CD4-positive, alpha-beta memory T cell (primary cell): ENCODE results near the gene SERPINA6. TPM values are rescaled to one million over a fixed set of nuclear protein-coding genes. Genes with fewer than 3 reads are reported as not detected.

Source experiments
- CTCF ChIA-PET: fragments of 350-600 bp; sonication (Branson Sonifier 250); formaldehyde crosslinking; loops from one replicate; lab custom pipeline; 2021; ENCODE audit warnings: inconsistent platforms; ENCODE audit not compliant: partially characterized antibody; lab: Charles Lee
- POLR2A ChIA-PET: fragments of 350-600 bp; sonication (Branson Sonifier 250); formaldehyde crosslinking; loops from one replicate; lab custom pipeline; 2021; ENCODE audit not compliant: partially characterized antibody; lab: Charles Lee
- DNase-seq, 5 donors: peaks; one replicate each; pipeline versions ENCODE4 v3.0.0 to v3.0.0-alpha.2; 2020 to 2022; ENCODE audit warnings: mixed read lengths in 1 of 5
- H3K27ac ChIP-seq: one replicate; pipeline ENCODE4 v1.7.0; 2013; ENCODE audit warnings: low read depth, low read length
- H3K27me3 ChIP-seq: 2 replicates; pipeline ENCODE4 v1.7.0; 2013; ENCODE audit warnings: mild to moderate bottlenecking, low read length, moderate library complexity; ENCODE audit not compliant: insufficient read depth
- H3K36me3 ChIP-seq: 2 replicates; pipeline ENCODE4 v1.7.0; 2013; ENCODE audit warnings: mild to moderate bottlenecking, low read length, moderate library complexity; ENCODE audit not compliant: insufficient read depth
- H3K4me1 ChIP-seq: 2 replicates; pipeline ENCODE4 v1.7.0; 2013; ENCODE audit warnings: mild to moderate bottlenecking, low read length, moderate library complexity; ENCODE audit not compliant: insufficient read depth
- H3K4me3 ChIP-seq, 2 donors: one replicate each; pipeline ENCODE4 v1.7.0; 2013; ENCODE audit warnings: low read length in 2 of 2, mild to moderate bottlenecking in 1 of 2
- H3K9me3 ChIP-seq, 2 donors: one replicate each; pipeline ENCODE4 v1.7.0; 2013; ENCODE audit warnings: low read length in 2 of 2, control low read depth in 1 of 2; ENCODE audit not compliant: control insufficient read depth in 1 of 2
- H3K27ac Mint-ChIP-seq, 7 donors: one replicate each; pipeline ENCODE4 v1.8.0; 2020 to 2021; ENCODE audit warnings: mixed read lengths in 7 of 7, mild to moderate bottlenecking in 6 of 7, inconsistent platforms in 3 of 7, moderate library complexity in 3 of 7
- H3K27me3 Mint-ChIP-seq, 2 donors: one replicate each; pipeline ENCODE4 v1.8.0; 2020 to 2021; ENCODE audit warnings: mixed read lengths in 2 of 2
- H3K36me3 Mint-ChIP-seq, 2 donors: one replicate each; pipeline ENCODE4 v1.8.0; 2020 to 2021; ENCODE audit warnings: mixed read lengths in 2 of 2, inconsistent platforms in 1 of 2, mild to moderate bottlenecking in 1 of 2
- H3K4me1 Mint-ChIP-seq, 4 donors: one replicate each; pipeline ENCODE4 v1.8.0; 2020 to 2021; ENCODE audit warnings: mixed read lengths in 4 of 4, mild to moderate bottlenecking in 1 of 4
- H3K4me3 Mint-ChIP-seq, 8 donors: one replicate each; pipeline ENCODE4 v1.8.0; 2020 to 2021; ENCODE audit warnings: mixed read lengths in 8 of 8, mild to moderate bottlenecking in 7 of 8, moderate library complexity in 6 of 8, inconsistent platforms in 3 of 8
- H3K9me3 Mint-ChIP-seq, 8 donors: one replicate each; pipeline ENCODE4 v1.8.0; 2020 to 2021; ENCODE audit warnings: mixed read lengths in 8 of 8, mild to moderate bottlenecking in 5 of 8, inconsistent platforms in 3 of 8, moderate library complexity in 1 of 8
- intact Hi-C: fragments of 100-400 bp; cut with micrococcal nuclease; formaldehyde crosslinking; loops from one replicate; pipeline ENCODE4 v1.15.1; 2023
- polyA plus RNA-seq, 2 donors: library from polyadenylated mRNA; unstranded; fragments of 300-500 nt; fragmentation: Illumina TruSeq; gene quantifications; one replicate each; pipeline ENCODE4 v1.2.3, GENCODE V29; 2021
- total RNA-seq, 2 experiments: library from RNA; stranded (reverse); gene quantifications; one replicate each; pipeline ENCODE4 v1.2.3, GENCODE V29; 2021

SERPINA6 gene
- total and polyA plus RNA-seq, 4 experiments from 2014 or later, result not detected

- no peak overlapping the region for H3K27ac ChIP-seq
- H3K27me3 ChIP-seq, result no peaks in the 10 kb centered on the region
- H3K27ac Mint-ChIP-seq, result no peak overlapping the region
- H3K36me3 Mint-ChIP-seq, result no peaks in the 10 kb centered on the region
- no peak overlapping the region for H3K4me3 Mint-ChIP-seq
- CTCF ChIA-PET, result no interaction called here
- no peaks in the 10 kb centered on the region for H3K9me3 ChIP-seq
- no peaks in the 10 kb centered on the region for H3K36me3 ChIP-seq
- peaks cover 0 to 2% (median 0%) of the 10 kb centered on the region in 8 donors for H3K9me3 Mint-ChIP-seq
- intact Hi-C loops, result no loop called here
- no peaks in the 10 kb centered on the region for H3K4me1 ChIP-seq
- no peaks in the 10 kb centered on the region for H3K4me1 Mint-ChIP-seq
- H3K4me3 ChIP-seq, result no peak overlapping the region
- no peak for DNase-seq
- POLR2A ChIA-PET, result no interaction called here
- peaks cover 1 to 12% of the 10 kb centered on the region in 2 donors for H3K27me3 Mint-ChIP-seq
Measured at GRCh38 chr14:94291159-94291905, 31.8 kb downstream of the SERPINA6 start.

DNA sequence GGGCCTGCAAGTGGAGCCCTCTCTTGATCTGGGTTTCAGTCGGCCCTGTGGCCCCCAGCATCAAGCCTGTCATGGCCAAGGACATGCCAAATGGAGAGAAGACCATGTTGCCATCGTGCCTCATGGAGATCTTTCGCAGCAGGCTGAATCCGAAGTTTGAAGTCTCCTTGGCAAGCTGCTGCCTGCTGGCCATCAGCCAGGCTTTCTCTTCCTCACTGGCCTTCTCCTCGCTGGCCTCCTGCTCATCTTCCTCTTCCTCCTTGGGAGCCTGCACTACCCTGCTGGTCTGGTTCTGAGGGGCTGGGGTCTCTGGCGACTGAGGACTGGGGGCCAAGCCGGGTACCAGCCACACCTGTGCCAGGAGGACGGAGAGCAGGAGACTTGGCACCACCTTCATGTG is 32.9 kb downstream of the SERPINA6 start:
- Histone ChIP-seq H3K27ac (no peak overlapping the region), H3K4me3 (no peak overlapping the region), H3K36me3 (no peaks in the 10 kb centered on the region), H3K27me3 (no peaks in the 10 kb centered on the region), H3K9me3 (no peaks in the 10 kb centered on the region), H3K4me1 (no peaks in the 10 kb centered on the region)
- POLR2A ChIA-PET, result no interaction called here
- Mint-ChIP-seq H3K4me3 (no peak overlapping the region), H3K9me3 (peaks cover 0 to 2% (median 0%) of the 10 kb centered on the region in 8 donors), H3K27me3 (peaks cover 0 to 2% of the 10 kb centered on the region in 2 donors), H3K27ac (no peak overlapping the region), H3K36me3 (no peaks in the 10 kb centered on the region), H3K4me1 (no peaks in the 10 kb centered on the region)
- no peak for DNase-seq
- CTCF ChIA-PET, result no interaction called here
- intact Hi-C loops, result no loop called here

GRCh38 chr14:94288610-94289465 is 34.3 kb downstream of the SERPINA6 start:
- Histone ChIP-seq H3K4me3 (no peak overlapping the region), H3K4me1 (no peaks in the 10 kb centered on the region), H3K36me3 (no peaks in the 10 kb centered on the region), H3K27me3 (no peaks in the 10 kb centered on the region), H3K9me3 (no peaks in the 10 kb centered on the region), H3K27ac (no peak overlapping the region)
- H3K27me3 Mint-ChIP-seq, result no peaks in the 10 kb centered on the region
- peaks cover 0 to 2% (median 0%) of the 10 kb centered on the region in 8 donors for H3K9me3 Mint-ChIP-seq
- intact Hi-C loops, result no loop called here
- POLR2A ChIA-PET, result no interaction called here
- no peaks in the 10 kb centered on the region for H3K4me1 Mint-ChIP-seq
- no peak overlapping the region for H3K4me3 Mint-ChIP-seq
- CTCF ChIA-PET, result no interaction called here
- no peaks in the 10 kb centered on the region for H3K36me3 Mint-ChIP-seq
- no peak for DNase-seq
- no peak overlapping the region for H3K27ac Mint-ChIP-seq

GRCh38 chr14:94285158-94285557 is 38.0 kb downstream of the SERPINA6 start:
- Histone ChIP-seq H3K9me3 (no peaks in the 10 kb centered on the region), H3K36me3 (no peaks in the 10 kb centered on the region), H3K4me3 (no peak overlapping the region), H3K27ac (no peak overlapping the region), H3K4me1 (no peaks in the 10 kb centered on the region), H3K27me3 (no peaks in the 10 kb centered on the region)
- Mint-ChIP-seq H3K27ac (no peak overlapping the region), H3K27me3 (no peaks in the 10 kb centered on the region), H3K36me3 (no peaks in the 10 kb centered on the region), H3K4me3 (no peak overlapping the region), H3K4me1 (no peaks in the 10 kb centered on the region), H3K9me3 (peaks cover 0 to 2% (median 0%) of the 10 kb centered on the region in 8 donors)
- no peak for DNase-seq
- POLR2A ChIA-PET, result no interaction called here
- CTCF ChIA-PET, result no interaction called here
- intact Hi-C loops, result no loop called here

- Histone ChIP-seq H3K27ac (no peak overlapping the region), H3K4me3 (no peak overlapping the region), H3K9me3 (no peaks in the 10 kb centered on the region), H3K36me3 (no peaks in the 10 kb centered on the region), H3K27me3 (no peaks in the 10 kb centered on the region), H3K4me1 (no peaks in the 10 kb centered on the region)
- no peak for DNase-seq
- Mint-ChIP-seq H3K4me1 (no peaks in the 10 kb centered on the region), H3K36me3 (no peaks in the 10 kb centered on the region), H3K27me3 (no peaks in the 10 kb centered on the region), H3K4me3 (no peak overlapping the region), H3K9me3 (peaks cover 0 to 2% (median 0%) of the 10 kb centered on the region in 8 donors), H3K27ac (no peak overlapping the region)
- CTCF ChIA-PET, result no interaction called here
- POLR2A ChIA-PET, result no interaction called here
- intact Hi-C loops, result no loop called here
Measured at GRCh38 chr14:94284221-94284620, 38.9 kb downstream of the SERPINA6 start.

DNA sequence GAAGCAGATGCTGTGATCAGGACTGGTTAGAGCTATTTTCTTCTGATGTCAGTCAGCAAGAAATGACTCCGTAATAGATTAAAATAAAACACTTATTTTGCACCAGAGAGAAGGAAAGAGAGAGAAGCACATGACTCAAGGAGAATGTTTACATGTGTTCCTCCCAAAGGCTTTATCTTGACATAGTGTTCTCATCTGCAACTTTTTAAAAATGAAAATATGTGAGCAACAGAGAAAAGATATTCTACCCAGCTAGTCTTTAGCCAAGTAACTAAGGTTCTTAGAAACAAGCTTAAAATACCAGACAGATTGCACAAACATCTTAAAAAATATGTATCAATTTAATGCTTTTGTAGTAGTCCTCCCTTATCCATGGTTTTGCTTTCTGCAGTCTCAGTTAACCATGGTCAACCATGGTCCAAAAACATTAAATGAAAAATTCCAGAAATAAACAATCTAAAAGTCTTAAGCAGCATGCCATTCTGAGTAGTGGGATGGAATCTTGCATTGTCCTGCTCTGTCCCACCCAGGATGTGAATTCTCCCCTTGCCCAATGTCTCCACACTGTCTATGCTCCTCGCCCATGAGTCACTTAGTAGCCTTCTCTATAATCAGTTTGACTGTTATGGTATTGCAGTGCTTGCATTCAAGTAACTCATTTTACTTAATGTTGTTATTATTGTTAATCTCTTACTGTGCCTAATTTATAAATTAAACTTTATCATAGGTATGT is 40.0 kb downstream of the SERPINA6 start:
- Mint-ChIP-seq H3K9me3 (peaks cover 0 to 2% (median 0%) of the 10 kb centered on the region in 8 donors), H3K4me1 (no peaks in the 10 kb centered on the region), H3K27me3 (no peaks in the 10 kb centered on the region), H3K4me3 (no peak overlapping the region), H3K27ac (no peak overlapping the region), H3K36me3 (no peaks in the 10 kb centered on the region)
- H3K27ac ChIP-seq, result no peak overlapping the region
- no peak overlapping the region for H3K4me3 ChIP-seq
- H3K9me3 ChIP-seq, result no peaks in the 10 kb centered on the region
- ChIA-PET POLR2A (no interaction called here), CTCF (no interaction called here)
- H3K4me1 ChIP-seq, result no peaks in the 10 kb centered on the region
- no peaks in the 10 kb centered on the region for H3K36me3 ChIP-seq
- no peak for DNase-seq
- intact Hi-C loops, result no loop called here
- H3K27me3 ChIP-seq, result no peaks in the 10 kb centered on the region

DNA sequence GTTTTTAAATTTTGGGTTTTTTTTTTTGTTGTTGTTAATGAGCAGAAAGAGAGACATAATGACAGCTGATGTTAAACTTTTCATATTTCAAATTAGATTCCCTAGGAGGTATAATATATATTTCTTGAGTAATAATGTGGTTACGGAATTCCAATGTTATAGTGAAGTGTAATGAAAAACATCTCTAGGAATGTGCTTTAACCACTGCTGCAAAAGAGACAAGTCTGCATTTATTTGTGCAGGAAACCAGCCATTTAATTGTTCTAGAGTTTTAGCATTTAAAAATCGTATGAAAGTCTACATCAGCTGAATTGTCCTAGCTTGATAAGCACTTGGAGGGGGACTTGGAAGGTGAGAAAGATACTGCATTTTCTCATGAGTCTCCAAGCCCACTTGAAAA is 44.4 kb downstream of the SERPINA6 start:
- H3K4me1 ChIP-seq, result no peaks in the 10 kb centered on the region
- Mint-ChIP-seq H3K9me3 (no peaks in the 10 kb centered on the region), H3K27me3 (peaks cover 0 to 3% of the 10 kb centered on the region in 2 donors), H3K4me3 (no peak overlapping the region), H3K4me1 (no peaks in the 10 kb centered on the region), H3K36me3 (peaks cover 0 to 3% of the 10 kb centered on the region in 2 donors), H3K27ac (no peak overlapping the region)
- H3K4me3 ChIP-seq, result no peak overlapping the region
- DNase-seq, result no peak
- intact Hi-C loops, result no loop called here
- no peaks in the 10 kb centered on the region for H3K27me3 ChIP-seq
- H3K36me3 ChIP-seq, result no peaks in the 10 kb centered on the region
- ChIA-PET CTCF (no interaction called here), POLR2A (no interaction called here)
- H3K27ac ChIP-seq, result no peak overlapping the region
- no peaks in the 10 kb centered on the region for H3K9me3 ChIP-seq
